HG02943 (cell line): ENCODE measurements around the gene GAS2.
A peak's percentile ranks its signal among the peaks of the same experiment; 100 is the strongest.

Source experiments
- ATAC-seq: cut with Tn5 transposase; IDR thresholded peaks from one replicate; pipeline ENCODE4 v1.9.1; 2021; ENCODE audit warnings: mild to moderate bottlenecking, low read depth, moderate library complexity; ENCODE audit not compliant: unreplicated experiment

Gene GAS2

DNA sequence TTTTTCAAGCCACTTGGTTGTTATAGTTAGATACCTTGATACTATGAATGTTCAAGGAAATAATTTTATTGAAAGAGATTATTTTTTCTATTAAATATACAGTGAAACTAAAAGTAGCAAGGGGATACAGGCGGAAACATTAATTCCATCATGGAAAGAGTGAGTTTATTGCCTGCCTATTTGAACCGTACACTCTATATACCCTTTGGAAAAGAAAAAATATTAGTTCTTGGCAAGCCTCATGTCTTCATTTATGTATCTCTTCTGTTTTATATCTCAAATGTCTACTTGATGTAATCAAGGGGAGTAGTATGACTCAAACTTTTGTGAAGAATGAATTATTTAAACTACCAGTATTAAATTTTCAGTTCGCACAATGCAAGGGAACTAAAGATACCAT, 54.0 kb downstream of the GAS2 start:
- no peak for ATAC-seq

DNA sequence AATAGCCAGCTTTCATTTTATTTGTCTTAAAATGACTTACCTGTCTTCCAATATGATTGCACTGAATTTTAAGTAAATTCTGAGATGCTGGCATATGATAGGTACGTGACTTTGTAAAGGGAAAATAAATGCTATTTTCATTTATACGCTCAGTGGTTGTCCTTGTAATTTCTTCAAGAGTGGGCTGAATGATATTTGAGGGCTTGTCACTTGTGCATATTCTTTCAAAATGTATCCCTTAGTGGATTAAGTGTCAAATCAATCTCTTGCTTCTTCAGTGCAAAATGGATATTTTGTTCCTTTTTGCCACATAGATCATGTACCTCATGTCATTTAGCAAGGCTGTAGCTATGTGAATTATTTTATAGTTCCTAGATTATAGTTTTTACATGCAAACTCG, 56.9 kb downstream of the GAS2 start:
- no peak for ATAC-seq

DNA sequence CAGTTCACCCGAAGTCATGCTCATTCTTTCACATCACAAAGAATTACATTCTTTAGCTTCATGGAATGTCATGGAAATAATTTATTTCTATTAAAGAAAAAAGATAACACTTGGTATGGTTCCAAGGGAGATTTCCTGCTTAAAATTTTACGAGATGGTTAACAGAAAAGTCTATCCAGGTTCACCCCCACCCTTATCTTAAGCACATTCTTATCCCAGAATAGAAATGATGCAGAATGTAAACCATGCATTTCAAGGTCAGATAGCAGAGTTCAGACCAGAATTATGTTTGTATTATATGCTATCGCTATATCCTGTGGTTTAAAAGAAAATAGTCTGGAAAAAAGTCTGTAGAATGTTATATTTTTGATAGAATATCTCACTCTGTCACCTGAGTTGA, 58.7 kb downstream of the GAS2 start:
- ATAC-seq = no peak

DNA sequence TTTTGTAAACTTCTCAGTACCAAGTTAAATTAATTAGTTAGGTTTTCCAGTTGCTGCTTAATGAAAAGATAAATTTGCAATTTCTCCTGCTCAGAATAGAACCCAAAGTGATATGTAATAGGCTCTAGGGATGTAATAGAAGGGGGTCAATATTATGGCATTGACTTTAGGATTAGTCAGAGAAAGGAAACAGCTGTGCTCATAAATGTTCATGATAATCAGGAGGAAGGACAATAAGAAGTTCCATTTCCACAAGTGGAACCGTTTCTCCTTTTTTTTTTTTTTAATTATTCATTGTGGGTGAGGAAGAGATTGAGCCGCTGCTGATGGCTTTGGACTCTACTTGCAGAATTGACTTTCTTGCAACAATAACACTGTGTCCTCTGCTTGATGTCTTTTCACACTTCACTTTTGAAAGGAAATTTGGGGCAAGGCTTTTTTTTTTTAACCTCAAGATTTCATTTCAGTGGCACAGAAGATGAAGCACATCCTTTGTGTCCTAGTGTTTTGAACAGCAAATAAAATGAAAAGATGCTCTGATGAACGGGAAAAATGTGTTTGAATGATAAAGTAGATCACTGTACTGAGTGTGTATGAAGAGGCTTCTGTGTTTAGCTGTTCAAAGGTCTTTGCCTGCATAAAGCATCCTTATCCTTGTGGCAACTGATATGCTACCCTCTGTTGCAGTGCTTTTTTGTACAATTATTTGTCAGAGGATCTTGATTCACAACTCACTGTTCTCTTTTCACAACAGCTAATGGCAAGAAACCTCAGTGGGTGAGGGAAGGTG, 62.4 kb downstream of the GAS2 start:
- no peak for ATAC-seq

DNA sequence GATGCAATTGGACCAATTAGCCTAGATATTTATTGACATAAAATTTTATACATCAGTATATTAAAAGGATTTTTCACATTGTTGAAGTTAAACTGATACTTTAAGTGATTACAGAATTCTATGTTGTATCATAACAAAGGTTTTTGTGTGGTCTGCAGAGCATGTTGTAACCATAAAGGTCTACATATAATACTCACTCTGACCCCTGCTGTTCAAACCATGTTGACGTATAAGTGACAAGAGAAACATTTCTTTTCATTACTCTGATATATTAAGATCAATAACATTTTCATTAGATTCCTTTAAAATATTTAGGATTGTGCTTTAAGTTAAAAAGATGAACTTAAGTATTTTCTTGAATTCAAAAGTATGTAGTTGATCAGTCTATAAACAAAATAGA, 63.9 kb downstream of the GAS2 start:
- ATAC-seq = no peak

DNA sequence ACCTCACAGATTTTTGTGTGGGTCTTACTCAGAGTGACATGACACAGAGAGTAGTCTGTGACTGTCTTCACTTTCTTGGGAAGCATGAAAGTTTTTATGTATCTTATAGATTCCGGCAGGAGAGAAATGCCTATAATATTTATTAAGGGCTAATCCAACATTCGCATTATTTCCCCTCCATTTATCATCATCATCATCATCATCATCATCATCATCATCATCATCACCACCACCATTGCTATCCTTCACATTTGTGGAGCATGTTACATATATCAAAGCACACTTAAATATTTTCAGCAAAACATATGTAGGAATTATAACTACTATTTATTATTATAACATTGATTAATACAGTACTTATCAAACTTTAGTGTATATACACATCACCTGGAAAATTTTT, 66.2 kb downstream of the GAS2 start:
- ATAC-seq = no peak

DNA sequence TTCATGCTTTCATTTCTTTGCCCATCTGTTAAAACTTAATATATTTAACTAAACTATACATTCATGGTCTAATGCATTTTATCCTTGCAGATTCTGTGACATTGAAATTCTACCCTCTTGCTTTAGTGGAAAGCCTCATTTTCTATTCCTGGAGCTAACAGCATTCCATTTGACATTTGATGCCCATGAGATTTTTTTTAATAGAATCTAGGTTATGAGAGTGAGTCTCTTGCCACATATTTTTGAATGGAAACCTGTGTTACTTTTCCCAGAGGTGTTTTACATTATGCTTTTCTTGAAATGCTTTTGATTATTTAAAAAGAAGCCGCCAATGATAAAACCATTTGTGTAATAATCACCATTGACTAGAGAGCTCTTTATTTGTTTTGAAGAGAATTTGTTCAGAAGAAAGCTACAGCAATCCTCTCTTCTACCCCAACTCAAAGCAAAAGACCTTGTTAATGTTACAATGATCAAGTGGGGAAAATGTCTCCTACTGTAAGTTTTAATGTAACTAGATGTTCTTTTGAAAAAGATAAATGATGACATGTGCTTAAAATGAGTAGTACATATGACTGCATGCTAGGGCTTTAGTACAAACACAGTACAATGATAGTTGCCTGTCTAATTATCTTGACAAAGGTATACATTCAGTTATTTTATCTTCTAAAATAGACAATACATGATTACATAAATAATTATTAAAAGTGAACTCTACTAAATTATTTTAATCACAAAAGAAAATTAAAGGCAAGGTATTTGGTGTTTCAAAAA, 67.3 kb downstream of the GAS2 start:
- ATAC-seq = no peak

DNA sequence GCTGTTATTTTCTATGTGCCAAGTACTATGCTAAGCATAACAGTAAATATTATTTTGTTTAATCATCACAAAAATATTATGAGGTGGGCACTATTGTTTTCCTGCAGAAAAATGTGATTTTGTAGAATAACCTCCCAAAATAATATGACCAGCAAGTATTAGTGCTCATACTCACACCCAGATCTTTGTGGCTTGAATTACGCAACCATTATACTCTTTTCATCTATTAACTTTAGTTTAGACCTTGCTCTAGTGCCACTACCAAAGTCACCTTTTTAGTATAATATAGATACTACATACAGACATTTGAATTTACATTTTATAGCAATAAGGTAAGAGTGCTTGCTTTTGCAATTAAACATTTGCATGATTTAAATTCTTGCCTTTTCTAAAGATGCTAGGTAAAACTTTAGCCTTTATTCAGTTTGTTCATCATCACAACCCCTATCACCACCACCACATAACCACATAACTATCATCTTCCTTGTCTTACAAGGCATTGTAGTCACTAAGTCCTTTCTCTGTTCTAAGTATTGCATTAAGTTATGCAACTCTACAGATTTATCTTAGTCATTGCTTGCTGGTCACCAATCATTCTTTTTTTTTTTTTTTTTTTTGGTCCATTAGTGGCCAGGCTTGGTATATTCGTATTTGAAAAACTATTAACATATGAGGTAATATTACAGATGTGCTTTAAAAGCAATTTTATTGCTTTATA, 68.4 kb downstream of the GAS2 start:
- no peak for ATAC-seq

DNA sequence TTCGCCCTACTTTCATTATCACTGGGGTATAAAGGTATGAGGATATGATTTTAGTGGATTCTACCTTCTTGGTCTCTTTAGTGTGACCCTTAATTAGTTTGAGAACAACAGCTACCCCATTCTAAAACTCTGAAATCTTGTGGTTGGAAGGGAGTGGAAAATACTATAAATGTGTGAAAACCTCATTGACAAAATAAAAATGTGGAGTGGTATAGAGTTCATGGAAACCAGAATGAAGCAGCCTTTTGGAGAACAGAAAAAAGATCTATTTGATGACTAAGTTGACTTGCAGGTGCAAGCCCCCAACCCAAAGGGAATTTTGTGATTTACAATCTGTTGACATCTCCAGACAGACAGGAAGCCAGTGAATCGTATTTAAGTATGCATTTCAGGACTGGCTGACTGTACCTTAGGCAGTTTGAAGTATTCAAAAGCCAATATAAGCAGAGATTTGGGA, 75.8 kb downstream of the GAS2 start:
- no peak for ATAC-seq

DNA sequence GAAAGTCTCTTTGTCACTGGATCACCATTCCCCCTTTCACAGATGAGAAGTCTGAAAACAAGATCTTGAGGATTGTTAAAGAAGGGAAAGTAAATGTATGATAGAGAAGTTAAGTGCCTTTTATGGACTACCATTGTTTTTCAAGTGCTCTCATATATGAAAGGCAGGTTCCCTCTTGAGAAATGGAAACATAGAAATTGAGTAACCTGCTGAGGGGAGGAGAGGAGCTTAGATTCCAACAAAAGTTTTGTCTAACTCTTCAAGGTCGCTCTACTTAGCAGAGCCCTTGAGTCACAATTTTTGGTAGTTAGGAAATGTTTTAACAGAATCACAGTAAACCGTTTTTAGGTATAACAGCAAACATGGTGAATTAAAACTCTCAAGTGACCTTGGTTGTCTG, 83.1 kb downstream of the GAS2 start:
- no peak for ATAC-seq

DNA sequence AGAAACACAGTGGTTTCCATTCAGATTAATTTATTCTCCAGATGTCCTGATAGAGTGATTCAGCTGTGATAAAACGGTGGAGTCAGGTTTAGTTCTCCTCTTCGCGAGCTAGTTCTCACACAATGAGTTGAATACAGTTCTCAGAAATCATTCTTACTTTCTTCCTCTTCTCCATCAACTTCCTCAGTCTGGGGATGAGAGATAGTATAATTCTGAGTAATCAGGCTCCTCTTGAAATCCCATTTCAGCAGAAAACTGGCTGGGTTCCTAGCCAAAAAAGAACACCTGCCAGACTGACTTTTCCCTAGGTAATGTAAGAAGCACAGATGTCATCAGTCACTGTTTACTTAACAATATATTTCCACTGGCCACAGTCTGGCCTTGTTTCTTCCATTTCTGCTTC, 86.5 kb downstream of the GAS2 start:
- ATAC-seq = no peak

DNA sequence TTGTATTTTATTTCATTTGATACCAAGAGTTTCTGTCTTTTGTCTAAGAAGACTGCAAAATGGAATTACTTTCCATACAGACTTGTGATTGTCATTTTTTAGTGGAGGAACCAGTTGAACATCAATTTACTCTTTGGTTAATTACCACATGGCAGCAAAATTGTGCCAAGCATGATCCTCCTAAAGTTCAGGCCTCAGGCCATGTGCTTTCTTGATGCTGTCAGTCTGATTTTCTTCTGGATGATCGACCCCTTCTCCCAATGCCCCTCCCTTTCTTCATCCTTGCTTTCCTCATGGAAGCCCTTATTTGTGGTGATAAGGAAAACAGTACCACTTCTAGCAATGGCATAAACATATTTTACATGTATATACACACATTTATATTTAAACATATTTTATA, 87.0 kb downstream of the GAS2 start:
- ATAC-seq = no peak

DNA sequence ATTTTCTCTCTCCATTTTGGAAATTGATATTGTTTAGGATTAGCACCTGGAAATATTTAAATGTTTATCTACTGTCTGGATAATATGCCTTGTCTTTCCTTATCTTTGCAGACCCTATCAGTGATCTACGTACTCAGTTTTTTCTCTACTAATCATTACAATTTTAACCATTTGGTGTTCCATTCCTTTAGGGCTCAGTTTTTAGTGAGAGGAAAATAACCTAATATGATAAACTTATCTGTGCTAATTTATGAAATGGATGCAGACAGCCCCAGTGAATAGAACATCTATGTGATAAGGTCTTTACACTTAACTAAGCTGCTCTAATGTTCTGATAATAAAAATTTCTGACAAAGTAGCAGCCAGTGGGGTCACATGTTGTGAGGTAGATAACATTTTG, 94.7 kb downstream of the GAS2 start:
- ATAC-seq = no peak

DNA sequence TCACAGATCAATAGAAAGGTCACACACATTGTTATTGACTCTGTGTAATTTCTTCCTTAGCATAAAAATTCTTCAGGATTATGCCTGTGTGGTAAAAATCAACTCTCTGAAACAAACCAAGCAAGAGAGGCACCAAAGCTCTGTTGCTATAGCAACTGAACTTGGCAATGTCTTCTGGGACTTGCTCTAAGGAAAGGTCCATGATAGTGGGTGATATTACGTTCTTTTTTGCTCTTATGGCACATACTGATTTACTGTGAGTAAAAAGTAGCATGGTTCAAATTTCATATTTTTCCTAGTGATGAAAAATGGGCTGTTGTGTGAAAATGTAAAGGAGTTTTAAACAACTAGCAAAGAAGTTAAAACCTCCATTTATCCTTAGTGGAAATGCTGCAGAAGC, 96.8 kb downstream of the GAS2 start:
- no peak for ATAC-seq

DNA sequence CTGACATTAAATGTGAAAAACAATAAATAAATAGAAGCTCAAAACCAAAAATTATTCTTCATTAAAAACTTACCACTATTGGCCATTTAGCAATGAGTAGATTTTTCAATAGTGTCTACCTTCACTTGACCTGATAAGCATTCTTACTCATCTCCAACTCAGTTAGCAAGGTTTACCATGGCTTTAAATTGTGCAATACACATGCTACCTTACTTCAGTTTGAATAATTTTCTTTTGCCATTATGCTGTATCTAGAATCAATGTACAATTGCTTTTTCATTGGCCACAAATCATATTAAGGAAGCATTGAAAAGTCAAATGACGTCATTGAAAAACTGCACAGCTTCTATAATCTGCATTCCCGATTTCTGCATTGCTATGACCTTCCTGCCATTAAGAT, 98.3 kb downstream of the GAS2 start:
- ATAC-seq = no peak

DNA sequence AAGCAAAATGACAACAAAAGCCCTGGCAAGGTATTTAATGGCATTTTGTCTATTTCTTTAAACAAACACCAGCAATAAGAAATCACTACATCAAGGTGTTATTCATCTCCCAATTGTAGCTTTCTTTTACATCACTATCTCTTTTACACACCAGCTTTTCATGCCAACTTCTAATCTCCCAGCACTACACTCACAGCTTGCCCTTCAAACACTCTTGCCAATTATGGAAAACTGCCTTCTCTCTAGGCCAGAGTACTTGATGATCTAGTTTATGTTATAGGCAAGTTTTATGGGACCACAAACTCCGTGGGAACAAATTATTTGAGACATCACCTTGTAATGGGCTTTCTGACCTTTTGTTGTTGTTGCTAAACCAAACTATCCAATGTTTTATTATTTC, 101.9 kb downstream of the GAS2 start:
- no peak for ATAC-seq

DNA sequence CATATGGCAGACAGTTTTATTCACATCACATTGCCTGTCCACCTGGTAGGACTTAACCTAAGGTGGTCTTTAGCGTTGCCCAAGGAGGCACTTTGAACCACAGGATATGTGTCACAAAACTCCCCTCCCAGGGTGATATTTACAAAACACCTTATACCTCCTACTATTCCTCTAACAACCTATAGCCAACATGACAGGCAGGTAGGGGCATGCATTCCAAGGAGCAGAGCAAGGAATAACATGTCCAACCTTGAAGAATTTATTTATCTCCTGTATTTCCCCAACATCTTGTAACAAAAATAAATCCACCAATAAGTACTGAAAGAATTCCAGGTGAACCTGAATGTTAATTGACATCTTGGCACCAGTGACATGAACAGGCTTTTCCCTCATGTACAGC, 102.7 kb downstream of the GAS2 start:
- ATAC-seq = no peak

DNA sequence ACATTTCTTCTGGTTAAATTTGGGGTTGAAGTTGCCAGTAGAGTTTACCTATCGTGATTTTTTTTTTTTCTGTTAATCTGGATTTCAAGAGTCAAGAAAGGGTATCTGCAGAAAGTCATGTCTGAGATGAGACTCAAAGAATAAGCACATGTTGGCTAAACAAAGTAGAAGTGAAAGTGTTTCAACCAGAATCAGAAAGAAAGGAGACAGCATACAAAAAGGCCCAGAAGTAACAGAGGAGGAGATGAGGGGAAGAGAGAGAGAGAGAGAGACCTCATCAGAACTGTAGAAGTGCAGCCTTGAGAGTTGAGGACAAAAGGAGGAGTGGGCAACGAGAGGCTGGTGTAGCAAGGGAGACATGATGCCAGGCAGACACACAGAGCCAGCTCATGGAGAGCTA, 108.3 kb downstream of the GAS2 start:
- ATAC-seq = peak; percentile 72

DNA sequence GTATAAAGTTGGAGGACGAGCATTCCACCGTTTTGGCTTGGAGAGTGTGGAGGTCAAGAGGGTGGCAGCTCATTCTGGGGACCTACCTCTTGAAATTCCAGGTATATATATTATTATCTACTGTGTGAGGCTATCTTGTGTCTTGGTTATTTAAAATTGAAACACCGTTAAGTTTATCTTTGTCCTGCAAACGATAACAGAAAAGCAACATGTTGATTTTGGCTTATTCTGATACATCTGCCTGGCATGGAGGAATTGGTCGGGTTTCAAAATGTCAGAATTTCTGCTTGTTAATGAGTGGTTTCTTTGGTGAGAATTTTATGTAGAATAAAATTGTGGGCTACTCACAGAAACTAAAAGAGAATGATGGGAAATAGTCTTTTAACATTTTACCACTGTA, 108.8 kb downstream of the GAS2 start:
- no peak for ATAC-seq

DNA sequence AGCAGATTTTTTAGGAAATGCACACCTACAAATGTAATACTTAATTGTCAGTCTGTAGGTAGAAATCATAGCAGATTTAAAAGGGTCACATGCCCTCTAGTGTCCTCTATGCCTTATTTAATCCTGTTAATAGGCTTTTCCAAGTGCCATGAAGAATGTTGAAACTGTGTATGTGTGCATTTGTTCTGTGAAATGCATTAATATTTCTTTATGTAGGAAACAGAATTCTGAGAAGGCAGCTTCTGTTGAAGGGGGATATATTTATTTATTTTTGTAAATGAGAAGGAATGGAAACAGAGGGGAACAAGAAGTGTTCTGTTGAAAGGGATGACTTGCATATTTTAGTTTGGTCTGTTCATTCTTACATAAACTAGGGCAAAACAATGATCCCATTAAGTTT, 112.2 kb downstream of the GAS2 start:
- ATAC-seq = no peak

DNA sequence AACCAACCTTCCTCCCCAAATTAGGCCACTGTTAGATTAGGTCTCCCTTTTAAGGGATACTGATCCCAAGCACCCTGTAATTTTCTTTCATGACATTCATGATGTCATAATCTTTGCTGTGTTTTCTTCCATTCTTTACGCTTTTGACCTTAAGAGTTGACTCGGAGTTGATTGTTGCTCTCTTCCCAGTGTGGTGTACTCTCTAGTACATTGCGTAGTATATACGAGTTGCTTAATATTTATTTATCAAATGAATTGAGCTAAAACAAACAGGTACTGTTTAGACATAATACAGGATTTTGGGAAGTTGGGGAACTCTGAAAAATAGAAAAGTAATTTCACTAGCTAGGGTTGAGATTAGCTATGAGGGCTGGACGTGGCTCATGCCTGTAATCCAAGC, 113.4 kb downstream of the GAS2 start:
- no peak for ATAC-seq
